GM19455 (cell line): Measurements from ENCODE around the gene ST3GAL6.
A peak's percentile ranks its signal among the peaks of the same experiment; 100 is the strongest.
"Not testable (repeated sequence)": the region's sequence is repeated elsewhere in the genome, so short reads cannot be mapped to it uniquely, and the experiment has no call there.

Experiments used
- ATAC-seq: cut with Tn5 transposase; IDR thresholded peaks from one replicate; pipeline ENCODE4 v1.9.1; 2021; ENCODE audit not compliant: unreplicated experiment

Gene ST3GAL6

DNA sequence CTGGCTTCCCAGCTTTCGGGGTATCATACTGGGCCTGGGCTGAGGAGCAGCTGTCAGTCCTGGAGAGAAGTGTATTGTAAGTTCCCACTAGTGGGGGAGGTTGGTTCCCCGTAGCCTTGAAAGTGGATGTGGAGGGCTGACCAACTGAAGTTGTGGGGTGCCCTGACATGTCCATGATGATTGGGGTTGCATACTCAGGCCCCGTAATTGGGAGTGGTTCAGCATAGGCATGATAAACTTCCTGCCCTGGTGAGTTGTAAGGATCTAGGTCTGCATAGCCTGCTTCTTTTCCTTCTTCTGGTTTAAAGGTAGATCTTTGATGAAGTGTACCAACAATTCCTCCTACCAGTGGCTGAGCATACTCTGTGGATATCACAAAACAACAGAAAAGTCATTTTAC lies 36.3 kb downstream of the ST3GAL6 start:
- no peak for ATAC-seq

DNA sequence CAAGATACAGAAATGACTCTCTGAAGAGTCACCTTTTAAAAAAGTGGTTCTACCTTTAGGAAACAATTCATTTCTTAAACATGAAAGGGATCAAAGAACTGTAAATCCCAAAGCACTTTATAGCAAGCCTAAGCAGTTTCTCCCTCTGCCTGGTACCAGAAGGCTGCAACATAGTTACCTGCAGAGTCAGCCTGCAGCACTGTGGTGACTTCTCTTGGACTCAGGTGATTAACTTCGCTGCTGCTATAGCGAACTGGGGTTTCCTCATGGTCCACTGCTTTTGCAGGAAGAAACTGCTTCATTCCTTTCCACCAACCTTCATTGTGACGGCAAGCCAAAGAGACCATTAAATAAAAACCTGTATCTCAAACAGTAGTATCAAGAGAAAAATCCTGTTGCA lies 37.3 kb downstream of the ST3GAL6 start:
- ATAC-seq: no peak

DNA sequence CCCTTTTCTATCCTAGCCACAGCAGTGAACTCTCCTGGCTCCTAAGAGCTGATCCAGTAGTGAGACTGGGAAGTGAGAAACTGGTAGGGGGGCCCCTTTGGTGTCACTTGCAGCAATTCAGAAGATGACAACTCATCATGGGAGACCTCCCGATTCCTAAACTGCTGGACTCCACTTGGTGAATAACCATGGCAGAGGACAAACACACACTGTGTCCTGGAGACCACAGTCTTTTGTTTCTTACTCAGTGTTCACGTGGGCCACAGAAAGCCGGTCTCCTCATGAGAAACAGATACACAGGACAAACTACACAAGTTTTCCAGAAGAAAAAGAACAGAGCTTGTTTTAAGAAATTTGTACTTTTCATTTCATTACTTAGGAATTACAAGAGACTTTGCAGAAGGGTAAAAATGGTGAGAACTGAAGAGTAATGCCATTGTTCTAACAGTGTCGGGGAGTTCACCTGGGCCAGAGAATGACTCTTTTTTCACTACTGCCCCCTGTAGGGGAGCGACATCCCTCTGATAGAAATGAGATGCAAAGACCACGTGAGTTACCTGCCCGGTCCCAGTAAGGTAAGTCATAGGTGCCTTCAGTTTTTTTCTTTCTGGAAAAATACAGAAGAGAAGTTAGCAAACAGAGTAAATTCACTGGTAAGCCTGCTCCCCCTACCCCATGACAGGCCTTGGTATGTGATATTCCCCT lies 38.1 kb downstream of the ST3GAL6 start:
- ATAC-seq: no peak

DNA sequence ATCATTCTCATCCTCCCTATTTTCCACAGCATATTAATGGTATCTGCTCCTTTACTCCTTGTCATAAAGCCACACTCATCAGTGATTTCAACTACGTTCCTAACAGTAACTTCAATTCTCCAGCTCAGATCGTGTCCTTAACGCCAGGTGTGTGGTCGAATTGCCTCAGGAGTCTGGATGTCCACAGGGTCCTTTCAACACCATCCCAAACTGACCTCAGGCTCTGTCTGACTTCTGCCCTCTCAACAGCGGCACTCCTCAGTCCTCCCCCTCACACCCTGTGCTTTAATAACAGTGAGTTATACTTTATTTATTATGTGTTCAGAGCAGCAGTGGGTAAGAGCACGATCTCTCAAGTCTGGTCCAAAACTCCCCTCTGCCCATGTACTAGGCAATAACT lies 42.4 kb downstream of the ST3GAL6 start:
- no peak for ATAC-seq

DNA sequence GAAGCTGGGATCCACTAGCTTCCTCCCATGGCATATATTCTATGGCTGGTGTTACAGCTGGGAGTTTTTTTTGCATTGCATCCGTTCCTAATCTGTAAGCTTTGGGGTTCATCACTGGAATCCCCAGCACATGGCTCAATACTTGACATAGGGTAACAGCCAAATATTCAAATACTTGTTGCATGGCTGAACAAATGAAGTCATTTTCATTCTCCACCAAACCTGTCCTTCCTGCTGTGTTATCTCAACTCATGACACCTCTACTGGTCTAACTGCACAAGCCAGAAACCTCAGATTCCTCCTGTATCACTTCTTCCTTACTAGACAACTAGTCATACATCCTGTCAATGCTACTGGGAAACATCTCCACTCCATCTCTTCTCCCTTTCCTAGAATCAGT lies 43.4 kb downstream of the ST3GAL6 start:
- ATAC-seq: no peak

DNA sequence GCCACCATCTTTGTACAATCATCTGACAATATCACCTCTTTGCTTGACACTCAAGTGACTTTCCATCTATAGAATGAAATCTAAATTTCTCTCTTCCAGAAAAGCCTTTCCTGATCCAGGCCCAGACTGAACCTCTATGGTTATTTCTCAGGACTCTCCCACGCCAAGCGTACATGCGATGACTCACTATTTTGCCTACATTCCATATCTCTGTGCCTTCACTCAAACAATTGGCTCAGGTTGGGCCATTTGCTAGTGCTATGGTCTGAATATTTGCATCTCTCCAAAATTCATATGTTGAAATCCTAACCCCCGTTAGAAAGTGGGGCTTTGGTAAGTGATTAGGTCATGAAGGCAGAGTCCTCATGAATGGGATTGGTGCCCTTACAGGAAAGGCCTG lies 43.9 kb downstream of the ST3GAL6 start:
- no peak for ATAC-seq

DNA sequence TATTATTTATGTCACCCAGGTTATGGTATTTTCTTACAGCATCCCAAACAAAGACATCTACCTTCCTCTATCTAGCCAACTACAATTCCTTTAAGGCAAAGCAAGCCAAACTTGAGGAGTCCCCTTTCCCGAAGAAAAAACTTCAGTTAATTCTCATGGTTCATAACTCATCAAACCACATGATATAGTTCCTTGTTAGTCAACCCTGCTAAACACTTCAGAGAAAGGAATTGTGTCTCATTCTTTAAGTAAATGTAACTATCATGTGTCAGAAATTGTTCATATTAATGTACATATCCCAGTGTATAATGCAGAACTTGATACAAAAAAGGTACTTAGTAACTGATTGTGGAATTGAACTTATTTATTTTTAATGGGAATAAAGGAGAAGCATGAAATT lies 44.4 kb downstream of the ST3GAL6 start:
- no peak for ATAC-seq

DNA sequence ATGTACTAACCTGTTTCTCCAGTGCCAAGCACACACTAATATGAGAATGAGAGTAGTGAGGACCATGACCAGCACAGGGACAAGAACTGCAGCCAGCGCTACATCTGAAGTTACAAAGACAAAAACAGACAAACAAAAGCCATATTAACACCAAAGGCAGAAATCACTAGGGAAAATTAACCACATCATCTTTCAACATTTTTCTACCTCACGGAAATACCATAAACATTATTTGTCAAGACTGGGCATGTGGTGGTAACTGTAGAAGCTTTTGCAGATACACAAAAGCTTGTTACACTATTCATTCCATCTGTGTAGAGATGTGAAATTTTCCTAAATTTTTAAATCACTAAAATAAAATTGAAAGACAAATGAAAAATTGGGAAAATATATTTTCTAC lies 44.9 kb downstream of the ST3GAL6 start:
- ATAC-seq: no peak

DNA sequence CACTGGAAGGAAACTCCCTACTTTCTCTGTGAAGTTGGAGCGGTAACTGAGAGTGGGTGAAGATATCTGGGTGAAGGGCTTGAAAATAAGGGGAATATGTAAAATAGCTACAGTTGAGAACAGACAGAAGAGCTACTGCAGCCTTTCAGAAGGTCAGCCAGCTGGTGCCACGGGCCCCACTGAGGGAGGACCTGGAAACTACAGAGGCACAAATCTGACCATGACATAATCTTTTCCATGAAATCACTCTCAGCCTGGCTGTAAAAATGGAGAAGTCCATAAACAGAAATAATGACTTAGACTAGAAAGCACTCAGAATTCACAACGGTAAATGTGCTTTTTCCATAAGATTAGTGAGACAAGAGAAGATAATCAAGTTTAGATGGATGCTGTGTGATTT lies 46.4 kb downstream of the ST3GAL6 start:
- ATAC-seq: no peak

DNA sequence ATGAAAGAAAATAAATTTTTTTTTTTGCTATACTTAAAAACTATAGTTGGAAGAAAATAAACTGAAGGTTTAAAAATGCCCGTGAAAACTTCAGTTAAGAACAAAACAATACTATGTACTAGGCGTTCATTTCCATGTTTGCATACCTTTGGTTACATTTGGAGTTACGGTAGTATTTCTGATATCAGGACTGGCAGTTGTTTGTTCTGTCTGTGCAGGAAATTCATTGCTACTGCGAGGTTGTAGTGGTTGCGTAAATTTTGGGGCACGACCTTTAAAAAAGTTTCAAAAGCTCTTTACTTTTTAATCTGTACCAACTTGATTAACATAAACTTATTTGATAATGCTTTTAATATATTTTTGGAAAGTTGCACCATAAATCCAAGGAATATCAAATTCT lies 47.9 kb downstream of the ST3GAL6 start:
- no peak for ATAC-seq

DNA sequence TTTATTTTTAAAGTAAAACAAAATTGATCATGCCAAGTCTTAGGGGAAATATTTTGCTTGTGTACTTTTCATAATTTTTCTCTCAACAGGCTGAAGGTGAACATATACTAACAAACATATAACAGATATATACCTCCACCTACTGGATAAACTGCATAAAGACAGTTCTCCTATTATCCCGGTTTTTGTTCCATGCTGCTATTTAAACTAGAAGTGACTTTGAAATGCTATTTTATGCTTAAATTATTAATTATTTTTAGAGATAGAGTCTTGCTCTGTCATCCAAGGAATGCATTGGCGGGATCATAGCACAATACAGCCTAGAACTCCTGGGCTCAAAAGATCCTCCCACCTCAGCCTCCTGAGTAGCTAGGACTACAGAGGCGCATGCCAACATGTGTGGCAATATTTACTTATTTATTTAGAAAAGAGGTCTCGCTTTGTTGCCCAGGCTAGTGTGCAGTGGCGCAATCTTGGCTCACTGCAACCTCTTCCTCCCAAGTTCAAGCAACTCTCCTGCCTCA lies 49.8 kb downstream of the ST3GAL6 start:
- peak; percentile 59 for ATAC-seq

DNA sequence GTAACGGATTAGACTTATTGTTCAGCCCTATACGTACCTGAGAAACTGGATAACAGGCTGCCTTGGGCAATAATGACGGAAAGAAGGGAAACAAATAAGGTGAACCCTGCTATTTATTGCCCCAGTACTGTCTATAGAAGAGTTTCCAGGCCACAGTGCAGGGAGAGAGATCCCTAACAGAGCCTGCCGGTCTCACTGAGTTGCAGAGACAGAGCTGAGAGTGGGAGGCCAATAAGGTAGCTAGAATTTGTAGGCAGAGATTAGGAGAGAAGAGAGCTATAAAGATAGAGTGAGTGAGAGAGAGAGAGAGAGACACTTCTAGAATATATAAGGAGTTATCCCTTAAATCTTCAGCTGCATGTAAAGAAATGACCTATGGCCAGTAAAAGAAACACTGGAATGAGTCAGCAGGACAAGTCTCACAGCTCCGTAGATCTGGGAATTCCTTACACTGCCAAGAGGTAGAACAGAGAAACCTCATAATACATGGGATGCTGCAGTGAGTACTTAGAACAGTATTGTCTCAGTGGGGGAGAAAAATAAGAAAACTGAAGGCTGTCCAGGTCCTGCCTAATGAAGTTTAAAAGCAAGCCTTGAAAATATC lies 51.8 kb downstream of the ST3GAL6 start:
- no peak for ATAC-seq

DNA sequence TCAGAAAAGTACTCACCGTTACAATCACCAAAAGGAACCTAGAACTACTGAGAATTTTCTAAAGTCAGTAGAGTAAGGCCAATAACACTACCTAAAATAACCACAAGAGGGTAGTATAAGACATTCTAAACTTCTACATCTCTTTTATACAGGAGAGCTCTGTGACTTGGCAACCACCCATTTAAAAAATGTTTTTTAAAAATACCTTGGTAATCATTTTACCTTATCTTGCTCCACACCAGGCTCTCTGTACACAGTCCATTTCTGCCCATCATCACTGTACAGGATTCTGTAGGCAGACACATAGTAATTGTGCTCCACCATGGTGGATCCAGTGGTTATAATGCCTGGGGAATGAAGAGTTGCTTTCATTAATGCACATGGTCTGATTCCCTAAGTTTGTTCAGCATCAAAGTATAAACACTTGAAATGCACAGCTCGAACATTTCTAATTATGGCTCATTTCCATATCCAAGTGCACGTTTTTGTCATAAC lies 54.5 kb downstream of the ST3GAL6 start:
- peak; percentile 90 for ATAC-seq

DNA sequence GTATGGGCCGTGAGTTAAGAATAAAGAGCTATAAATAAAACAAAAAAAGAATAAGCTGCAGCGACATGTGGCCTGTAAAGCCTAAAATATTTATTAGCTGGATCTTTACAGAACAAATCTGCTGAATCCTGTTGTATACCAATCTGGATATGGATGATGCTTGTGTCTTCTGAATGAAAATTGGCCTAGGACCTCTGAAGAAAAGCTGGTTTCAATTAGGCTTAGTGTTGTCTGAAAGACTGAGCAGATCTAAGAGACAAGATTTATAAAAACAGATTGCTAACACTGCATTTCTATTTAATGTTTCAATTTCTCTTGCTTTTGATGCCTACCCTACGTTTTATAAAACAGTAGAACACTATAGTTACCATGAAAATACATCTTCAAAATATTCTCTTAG lies 57.9 kb downstream of the ST3GAL6 start:
- no peak for ATAC-seq

DNA sequence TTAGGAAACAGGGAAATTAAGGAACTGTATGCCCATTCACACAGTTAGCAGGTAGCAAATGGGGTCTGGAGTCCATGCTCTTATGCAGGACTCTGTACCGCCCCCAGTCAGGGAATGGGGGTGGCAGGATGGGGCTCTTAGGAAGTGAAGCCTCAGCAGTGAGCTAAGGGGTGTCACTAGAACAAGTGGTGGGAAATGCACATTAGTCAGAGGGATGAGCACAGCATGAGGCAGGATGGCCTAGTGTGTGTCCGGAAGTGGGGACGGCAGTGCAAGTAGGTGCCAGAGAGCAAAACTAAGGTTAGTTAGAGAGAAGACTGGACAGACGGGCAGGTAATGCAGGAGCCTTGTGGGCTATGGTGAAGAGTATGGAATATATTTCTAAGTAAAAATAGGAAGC lies 60.7 kb downstream of the ST3GAL6 start:
- ATAC-seq: no peak

DNA sequence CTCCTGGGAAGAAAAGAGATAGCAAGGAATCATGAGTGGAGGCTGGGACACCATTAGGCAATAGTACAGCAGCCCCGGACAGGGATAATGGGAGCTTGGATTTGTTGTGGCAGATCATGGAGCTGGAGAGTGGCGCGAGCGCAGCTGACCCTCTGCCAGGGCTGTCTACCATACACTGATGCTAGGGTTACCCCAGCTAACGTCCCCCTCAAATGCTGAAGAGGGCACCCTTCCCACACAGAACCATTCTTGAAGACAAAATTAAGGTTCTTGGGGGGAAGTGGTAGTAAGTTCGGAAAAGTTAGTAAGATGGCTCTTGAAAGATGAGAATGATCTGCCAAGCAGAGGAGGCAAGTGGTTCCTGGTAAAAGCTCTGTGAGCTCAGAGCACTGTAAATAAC lies 61.1 kb downstream of the ST3GAL6 start:
- ATAC-seq: no peak

DNA sequence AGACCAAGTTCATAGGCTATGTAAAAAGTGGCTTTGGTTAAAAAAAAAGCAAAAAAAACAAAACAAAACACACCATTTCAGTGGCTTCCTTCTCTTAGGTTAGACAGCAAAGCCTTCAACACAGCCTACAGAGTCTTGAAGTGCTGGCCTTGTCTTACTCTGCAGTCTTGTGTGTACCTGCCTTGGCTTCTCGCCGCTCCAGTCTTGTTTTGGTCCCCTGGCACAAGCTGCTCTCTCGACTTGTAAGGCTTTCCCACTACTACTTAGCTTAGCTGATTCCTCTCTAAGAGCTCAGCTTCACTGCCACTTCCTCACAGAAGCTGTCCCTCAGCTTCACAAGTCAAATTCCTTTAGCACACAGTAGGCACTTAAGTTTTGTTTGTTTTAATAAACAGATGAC lies 63.0 kb downstream of the ST3GAL6 start:
- ATAC-seq: no peak

DNA sequence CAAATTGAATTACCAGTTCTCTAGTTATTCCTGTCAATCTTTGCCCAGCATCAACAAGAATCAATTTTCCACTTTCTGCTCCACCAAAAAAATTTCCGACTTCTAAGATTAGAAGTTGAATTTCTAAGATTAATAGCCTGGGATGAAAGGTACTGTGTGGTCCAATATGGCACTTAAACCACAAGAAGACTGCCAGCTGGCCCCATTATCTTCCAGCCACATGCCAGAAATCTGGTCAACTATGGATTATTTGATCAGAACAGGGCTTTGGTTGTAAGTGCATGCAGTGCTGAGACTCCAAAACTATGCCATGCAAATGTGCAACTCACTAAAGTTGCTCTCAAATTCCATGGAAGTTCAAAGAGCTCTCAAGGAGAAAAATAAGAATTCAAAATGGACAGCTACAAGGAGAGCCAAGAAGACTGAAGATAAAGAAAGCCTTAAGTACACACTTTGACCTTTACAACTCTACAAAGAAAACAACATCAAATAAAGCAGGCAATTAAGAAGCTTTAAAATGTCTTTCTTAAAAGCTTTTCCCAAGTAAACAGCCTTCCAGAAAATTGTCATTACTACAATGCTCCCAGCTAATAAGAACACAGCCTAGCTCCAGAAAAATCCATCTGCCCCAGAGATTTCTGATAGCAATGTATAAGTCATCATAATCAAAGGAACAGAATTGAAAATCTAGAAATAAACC lies 64.2 kb downstream of the ST3GAL6 start:
- ATAC-seq: no peak

DNA sequence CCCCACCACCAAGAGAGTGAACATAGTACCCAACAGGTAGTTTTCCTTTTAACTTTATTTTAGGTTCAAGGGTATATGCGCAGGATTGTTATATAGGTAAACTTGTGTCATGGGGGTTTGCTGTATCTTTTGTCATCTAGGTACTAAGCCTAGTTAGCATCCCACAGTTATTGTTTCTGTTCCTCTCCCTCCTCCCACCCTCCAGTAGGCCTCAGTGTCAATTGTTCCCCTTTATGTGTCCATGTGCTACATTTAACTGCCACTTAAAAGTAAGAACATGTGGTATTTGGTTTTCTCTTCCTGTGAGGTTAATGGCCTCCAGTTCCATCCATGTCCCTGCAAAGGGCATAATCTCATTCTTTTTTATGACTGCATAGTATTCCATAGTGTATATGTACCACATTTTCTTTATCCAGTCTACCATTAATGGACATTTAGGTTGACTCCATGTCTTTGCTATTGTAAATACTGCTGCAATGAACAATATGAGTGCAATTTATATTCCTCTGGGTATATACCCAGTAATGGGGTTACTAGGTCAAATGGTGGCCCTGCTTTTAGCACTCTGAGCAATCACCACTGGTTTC lies 66.2 kb downstream of the ST3GAL6 start:
- no peak for ATAC-seq

DNA sequence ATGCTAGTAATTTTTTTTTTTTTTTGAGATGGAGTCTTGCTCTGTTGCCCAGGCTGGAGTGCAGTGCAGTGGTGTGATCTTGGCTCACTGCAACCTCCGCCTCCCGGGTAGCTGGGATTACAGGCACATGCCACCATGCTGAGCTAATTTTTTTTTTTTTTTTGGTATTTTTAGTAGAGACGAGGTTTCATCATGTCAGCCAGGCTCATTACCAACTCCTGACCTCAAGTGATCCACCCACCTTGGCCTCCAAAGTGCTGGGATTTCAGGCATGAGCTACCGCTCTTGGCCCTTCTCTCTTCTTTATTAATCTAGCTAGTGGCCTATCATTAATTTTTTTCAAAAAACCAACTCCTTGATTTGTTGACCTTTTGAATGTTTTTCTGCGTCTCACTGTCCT lies 67.9 kb downstream of the ST3GAL6 start:
- ATAC-seq: not testable (repeated sequence)

DNA sequence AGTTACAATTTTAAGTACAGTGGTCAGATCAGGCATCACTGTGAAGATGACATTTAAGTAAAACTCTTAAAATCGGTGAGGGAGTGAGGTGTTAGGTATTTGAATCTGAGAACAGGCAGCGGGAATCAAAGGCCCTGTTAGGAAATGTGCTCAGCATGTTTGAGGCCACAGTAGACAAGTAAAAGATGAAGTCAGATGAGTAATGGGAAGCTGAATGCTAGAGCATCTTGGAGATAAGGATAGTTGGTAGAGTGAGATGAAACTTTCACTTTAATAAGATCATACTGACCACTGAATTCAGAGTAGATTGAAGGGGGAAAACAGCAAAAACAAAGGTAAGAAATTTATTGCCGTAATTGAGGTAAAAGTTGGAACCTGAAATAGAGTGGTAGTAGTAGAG lies 76.7 kb downstream of the ST3GAL6 start:
- ATAC-seq: no peak
